GM18526 (cell line): ENCODE data around the gene ZNF827.

Experiments
- POLR2A ChIP-seq: IDR thresholded peaks from 3 replicates; pipeline ENCODE4 v1.6.1; 2011; ENCODE audit not compliant: insufficient read length; ENCODE audit errors: extremely low read depth

The ZNF827 gene

DNA sequence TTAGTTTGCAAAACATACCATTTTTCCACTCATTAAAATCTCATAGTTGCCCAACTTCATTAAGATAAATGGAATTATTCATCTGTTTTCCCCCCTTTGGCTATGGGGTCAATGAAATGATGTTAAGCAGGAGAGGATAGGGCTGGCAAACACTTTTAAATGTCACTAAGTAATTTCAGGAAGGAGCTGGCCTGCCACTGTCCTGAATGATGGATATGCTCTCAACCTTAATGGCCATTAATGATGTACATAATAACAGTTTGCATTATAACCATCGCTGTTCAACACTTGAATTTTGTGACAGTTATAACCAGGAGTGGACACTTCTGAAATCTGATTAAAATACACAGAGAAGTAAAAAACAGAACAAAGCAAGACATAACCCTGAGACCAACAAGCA lies 181.4 kb downstream of the ZNF827 start:
- no peak for TF ChIP-seq POLR2A

DNA sequence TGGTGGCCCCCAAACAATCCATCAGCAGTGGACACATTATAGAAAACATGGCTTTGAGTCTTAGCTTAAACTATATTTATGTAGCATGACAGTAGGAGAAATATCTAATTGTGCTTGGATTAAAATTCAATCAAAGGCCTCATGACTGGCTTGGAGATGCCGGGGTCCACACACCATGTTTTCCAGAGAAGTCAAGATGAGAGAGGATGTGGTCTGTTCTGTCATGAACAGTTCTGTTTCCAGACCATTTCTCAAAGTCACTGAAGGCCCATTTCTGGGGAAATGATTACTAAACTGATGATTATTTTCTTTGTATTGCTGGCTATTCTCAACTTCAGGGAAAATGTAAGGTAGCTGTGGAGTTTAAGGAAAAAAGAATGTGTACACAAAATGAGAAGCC lies 182.4 kb downstream of the ZNF827 start:
- TF ChIP-seq POLR2A: no peak

DNA sequence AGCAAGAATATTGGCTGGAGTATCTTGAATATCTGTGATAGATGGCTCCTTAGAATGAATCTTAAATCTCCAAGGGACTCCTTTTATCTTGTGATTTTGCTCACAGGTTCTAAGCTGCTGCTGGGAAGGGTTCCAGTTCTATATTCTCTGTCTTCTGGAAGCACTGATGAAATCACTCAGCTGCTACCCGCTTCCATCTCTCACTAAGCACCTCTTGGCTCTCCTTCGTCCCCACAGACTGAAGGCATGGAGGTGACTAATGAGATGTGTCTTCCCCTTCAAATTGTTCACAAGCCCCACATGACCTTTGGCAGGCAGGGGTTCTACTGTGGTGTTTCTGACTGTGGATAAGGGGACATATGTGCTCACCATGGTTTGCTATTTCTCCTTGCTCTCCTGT lies 182.8 kb downstream of the ZNF827 start:
- TF ChIP-seq POLR2A: no peak

DNA sequence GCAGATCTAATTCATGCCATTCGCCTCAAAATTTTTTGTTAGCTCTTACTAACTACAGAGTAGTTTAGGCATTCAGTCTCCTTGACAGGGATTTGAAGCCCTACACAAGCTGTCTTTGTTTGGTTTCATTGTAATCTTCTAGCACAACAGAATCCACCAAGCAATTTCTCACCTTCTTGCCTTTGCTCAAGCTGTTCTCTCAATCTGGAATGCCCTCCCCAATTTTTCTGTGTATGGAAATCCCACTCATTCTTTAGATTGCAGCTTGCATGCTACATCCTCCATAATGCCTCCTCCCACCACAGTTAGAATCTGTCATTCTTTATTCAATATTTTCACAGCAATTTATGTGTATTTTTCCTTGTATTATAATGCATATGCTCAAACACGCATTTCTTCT lies 195.0 kb downstream of the ZNF827 start:
- no peak for TF ChIP-seq POLR2A

DNA sequence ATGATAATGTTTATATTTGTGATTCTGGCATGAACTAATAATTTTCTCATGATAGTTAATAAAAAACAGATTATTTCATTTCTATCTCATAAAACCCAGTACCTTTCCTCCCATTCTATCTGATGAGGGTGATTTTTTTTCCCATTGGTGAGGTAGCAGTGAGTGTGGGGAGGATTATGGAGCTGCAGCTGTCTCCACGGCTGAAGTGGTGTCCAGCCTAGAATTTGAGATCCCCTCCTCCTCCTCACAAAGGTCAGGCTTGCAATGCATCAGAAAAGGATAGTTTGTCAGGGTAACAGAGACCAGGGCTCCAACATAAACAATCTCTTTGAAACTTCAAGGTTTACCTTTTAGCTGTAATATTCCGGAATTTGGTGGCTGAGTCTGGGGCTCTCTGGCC lies 197.8 kb downstream of the ZNF827 start:
- no peak for TF ChIP-seq POLR2A

DNA sequence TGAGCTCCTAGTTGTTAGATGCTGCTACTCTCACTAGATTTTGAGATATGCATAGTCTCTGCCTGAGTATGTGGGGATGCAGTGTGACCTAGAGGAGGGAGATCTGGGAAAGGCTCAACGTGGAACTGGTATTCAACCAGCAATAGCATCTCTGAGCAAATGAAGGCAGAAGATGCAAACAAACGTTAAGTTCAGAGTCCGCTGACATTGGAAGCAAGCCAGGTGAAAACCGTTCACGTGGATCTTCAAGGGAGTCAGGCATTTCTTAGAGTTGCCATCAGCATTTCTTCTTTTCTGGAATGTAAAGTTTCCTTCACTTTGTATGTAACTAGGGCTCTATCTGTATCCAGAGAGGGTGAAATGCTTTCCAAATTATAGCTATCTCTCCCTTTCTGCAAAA lies 198.8 kb downstream of the ZNF827 start:
- TF ChIP-seq POLR2A: no peak

DNA sequence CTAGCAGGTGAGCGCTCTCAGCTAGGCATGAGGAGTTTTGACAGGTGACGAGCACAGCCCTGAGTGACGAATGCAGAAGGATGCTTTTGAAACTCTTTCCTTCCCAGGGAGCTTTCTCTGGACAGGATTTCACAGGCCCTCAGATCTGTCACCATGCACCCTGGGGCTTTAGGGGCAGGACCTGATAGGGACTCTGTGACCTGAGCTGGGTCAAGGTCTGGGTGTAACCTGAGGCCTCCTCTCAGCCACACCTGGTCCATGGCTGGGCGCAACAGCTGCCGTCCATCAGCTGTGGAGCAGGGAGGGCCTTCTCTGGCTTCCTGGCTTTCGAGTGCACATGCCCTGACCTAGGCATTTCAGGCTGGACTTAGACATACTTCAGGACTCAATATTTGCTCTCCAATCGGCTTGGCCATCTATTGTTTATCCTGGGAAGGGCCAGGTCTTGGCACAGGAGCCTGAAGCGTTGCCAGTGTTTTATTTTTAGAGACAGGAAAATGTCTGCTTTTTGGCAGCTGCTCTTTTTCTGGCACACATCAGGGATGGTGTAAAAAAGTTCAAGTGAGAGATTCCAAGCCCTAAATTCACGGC lies 202.3 kb downstream of the ZNF827 start:
- TF ChIP-seq POLR2A: no peak

DNA sequence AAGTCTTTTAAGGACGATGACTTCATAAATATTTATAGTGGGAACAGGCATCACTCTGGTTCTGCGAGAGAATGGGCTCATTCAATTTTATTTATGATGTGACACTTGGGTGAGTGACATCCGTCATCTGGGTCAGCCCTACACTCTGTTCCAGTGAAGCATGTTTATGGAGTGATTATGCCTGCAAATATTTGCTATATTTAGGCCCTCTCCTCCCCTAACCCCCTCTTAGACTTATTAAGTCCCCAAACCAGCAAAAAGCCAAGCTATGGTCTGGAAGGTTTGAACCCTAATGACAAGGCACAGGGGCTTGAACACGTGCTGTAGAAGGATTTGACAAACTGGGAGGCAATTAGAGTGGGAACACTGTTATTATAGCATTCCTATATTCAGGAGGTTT lies 202.8 kb downstream of the ZNF827 start:
- TF ChIP-seq POLR2A: no peak

DNA sequence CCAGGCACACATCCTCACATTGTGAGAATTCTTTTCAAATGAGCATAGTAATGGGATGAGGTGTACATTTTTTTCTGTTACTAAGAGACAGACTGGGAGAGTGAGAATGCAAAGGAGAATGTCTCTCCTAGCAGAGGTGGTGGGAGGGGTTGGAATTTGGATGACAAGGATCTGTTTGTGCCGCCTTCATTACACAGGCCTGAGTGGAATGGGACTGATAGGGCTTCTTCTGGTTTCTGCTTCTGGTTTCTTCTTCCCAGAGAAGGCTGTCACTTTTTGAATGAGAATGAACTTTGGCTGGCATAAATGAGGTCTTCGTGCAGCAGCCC lies 203.3 kb downstream of the ZNF827 start:
- no peak for TF ChIP-seq POLR2A

DNA sequence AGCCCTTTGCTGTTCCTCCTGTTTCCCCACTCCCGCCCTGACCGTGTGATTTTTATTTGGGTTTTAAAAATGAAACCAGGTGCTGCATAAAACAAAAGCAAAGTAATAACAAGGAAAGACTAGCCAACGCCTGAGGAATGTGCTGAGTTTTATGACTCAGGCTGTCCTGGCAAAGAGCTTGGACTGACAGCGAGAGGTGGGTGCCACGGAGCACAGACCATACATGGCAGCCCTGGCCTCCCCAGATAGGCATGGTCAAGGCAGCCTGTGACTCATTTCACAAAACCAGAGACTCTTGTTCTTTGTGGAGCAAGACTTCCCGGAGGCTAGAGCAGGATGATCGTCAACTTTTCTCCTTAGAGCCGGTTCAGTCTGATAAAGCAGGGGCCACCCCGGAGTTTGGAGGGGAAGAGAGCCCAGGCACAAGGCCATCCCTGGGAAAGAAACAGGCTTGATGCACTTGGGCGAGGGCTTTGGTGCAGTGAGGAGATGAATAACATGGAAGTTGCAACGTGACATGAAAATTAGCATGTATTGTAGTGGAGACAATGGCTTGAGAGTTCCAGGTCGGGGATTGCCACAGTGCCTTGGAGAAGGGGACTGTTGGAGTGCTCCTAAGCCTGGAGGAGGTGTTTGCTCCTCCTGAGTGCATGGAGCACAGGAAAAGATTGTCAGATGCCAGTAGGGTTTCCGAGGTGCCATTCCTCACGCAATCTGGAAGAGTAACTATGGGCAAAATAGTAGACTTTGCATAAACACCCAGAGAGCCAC lies 203.9 kb downstream of the ZNF827 start:
- TF ChIP-seq POLR2A: no peak

DNA sequence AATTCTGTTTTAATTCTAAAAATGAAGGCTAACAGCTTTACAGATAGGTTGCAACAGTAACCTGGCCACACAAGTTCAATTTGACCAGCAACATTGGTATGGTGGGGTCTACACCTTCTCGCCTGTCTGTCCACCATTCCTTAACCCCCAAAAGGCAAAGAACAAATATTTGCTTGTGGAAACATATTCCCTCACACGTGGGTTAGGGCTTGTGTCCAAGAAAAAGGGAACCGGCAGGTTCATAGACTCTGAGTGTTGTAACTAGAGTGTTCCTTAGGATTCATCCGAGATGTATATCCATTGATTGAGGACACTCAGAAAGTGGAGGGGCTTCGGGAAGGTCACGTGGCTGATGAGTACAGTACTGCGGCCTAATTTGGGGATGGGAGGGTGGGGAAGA lies 204.6 kb downstream of the ZNF827 start:
- TF ChIP-seq POLR2A: no peak

DNA sequence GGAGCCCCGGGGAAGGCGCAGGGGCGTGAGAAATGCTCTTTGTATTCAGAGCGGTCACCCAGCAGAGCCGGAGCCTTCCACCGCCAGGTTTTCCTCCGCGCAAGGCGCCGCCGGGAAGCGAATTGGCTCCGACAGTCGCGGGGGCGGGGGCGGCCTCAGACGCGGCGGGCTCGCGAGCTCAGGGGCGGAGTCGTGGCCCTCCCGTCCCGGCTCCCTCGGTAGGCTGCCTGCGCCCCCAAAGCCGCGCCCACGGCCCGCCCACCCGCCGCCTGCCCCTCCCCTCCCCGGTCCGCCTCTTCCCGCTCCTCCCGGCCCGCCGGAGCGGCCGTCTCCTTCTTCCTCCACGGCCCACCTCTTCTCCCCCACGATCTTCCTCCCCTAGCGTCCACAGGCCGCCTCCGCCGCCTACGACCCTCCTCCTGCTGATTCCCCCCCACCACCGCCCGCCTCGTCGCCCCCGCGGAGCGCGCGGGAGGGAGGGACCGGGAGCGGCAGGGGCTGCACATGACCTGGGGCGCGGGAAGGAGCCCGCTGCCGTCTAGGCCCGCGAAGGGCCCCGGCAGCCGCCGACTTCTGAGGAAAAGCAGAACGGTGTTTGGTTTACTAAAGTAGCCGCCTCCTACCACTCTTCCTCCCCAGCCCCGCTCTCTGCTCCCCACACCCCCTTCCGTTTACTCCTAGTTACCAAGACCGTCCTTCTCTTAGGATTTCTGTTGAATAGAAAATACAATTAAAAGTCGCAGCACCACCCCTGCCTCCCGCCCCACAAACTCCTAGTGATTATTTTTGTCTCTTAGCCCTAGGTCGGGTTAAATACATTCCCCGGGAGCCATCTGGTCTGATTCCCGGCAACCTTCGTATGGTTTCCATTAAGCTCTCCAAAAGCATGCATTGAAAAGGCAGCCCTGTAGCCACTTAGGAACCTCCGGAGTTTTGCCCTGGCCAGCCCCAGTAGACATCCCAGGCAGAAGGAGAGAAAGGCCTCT lies 205.4 kb downstream of the ZNF827 start:
- peak; percentile 32 for TF ChIP-seq POLR2A

DNA sequence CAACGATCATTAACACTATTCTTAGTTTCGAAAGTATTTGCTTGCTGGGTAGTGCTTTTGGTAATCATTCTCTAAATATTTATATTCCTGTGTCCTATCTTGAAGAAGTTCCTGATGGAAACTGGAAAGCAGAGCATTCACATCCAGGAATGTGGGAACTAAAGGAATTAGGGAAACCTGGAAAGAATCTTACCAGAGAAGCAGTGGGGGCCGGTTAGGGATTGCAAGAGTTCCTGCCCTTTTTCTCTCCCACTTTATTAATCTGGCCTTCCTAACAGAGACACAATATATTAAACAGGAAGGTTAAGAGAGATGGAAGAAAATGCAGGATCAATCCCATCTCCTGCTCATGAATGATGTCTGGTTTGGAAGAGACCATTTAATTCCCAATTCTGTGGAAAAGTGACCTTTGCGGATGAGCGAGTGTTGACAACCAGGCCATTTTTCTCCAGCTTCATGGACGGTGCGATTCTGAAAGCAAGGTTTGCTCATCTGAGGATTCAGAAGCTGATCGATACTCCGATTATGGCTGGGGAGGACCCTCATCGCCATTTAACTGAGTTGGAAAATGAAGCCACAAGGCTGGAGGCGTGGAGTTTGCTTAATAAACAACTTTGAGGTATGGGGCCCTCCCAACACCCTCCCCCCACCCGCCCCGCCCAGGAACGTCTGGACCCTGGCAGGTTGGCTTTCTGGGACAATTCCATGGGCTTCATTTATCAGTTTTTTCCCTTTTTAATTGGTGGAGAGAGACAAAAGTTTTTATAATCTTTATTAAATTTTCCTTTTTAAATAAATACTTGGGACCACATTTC lies 206.4 kb downstream of the ZNF827 start:
- no peak for TF ChIP-seq POLR2A

DNA sequence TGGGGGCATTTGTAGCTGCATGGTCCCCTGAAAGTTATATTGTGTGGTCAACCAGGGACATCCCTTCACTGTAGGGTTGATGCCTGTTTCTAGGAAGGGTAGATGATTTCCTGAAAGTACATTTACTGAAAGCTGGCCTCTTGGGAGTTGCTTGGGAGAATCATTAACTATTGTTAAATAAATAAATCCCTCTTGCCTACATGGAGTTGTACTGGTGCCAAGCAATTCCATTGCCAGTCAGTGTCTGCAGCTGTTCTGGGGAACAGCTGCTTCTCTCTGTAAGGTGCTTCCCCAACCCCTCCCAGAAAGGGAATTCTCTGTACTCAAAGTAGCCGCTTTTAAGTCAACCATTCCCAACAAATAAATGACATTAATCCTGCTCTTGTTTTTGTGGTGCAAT lies 207.6 kb downstream of the ZNF827 start:
- TF ChIP-seq POLR2A: no peak

DNA sequence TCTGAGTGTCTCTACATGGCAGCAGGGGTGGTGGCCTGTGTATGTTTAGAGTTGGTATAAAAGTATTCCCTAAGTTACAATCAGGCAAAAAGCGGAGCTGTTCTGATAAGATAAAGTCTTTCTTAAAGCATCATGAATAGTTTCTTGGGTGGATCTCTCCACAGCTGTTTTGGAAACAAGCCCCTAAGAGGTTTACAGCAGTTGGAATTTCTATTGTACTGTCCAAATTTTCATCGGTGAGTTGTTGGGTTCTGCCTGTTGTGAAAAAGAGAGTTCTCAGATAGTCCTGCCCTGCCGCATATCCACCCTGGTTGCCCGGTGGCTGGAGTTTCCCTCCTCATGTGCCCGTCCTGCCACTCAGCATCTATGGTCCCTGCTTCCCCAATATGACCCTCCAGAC lies 208.6 kb downstream of the ZNF827 start:
- TF ChIP-seq POLR2A: no peak
